Activated naive CD8-positive, alpha-beta T cell treated with anti-CD3 and anti-CD28 coated beads, Interleukin-2, amount 50 U/mL, for 24 hours (primary cell): ENCODE data around the gene COL1A2.
A peak's percentile ranks its signal among the peaks of the same experiment; 100 is the strongest.

Experiments
- ATAC-seq: fragments of 150-1000 bp; cut with Tn5 transposase; one replicate; pipeline ENCODE4 v1.10.0; 2021
- DNase-seq: peaks from one replicate; pipeline ENCODE4 v3.0.0; 2021
- H3K27ac Mint-ChIP-seq: one replicate; pipeline ENCODE4 v1.8.0; 2021; ENCODE audit warnings: mild to moderate bottlenecking, mixed read lengths
- H3K27me3 Mint-ChIP-seq: one replicate; pipeline ENCODE4 v1.8.0; 2021; ENCODE audit warnings: mixed read lengths
- H3K36me3 Mint-ChIP-seq: one replicate; pipeline ENCODE4 v1.8.0; 2021; ENCODE audit warnings: low read depth, mixed read lengths
- H3K4me1 Mint-ChIP-seq: one replicate; pipeline ENCODE4 v1.8.0; 2021; ENCODE audit warnings: mixed read lengths
- H3K4me3 Mint-ChIP-seq: one replicate; pipeline ENCODE4 v1.8.0; 2021; ENCODE audit warnings: mild to moderate bottlenecking, moderate library complexity, mixed read lengths
- H3K9me3 Mint-ChIP-seq: one replicate; pipeline ENCODE4 v1.8.0; 2021; ENCODE audit warnings: mixed read lengths

The COL1A2 gene

GRCh38 chr7:94394437-94395140, at the start of gene COL1A2:
TSS of gene COL1A2 (plus strand) at chr7:94394895. CDS start at chr7:94395032, 137 bp downstream.
- peaks cover 5% of the 10 kb centered on the region for H3K4me1 Mint-ChIP-seq
- DNase-seq: no peak
- H3K4me3 Mint-ChIP-seq: peak within 1 kb of the TSS; percentile 38
- no peaks in the 10 kb centered on the region for H3K9me3 Mint-ChIP-seq
- ATAC-seq: no peak
- H3K36me3 Mint-ChIP-seq: no peaks in the 10 kb centered on the region
- no peak within 1 kb of the TSS for H3K27ac Mint-ChIP-seq
- peaks cover 52% of the 10 kb centered on the region for H3K27me3 Mint-ChIP-seq

DNA sequence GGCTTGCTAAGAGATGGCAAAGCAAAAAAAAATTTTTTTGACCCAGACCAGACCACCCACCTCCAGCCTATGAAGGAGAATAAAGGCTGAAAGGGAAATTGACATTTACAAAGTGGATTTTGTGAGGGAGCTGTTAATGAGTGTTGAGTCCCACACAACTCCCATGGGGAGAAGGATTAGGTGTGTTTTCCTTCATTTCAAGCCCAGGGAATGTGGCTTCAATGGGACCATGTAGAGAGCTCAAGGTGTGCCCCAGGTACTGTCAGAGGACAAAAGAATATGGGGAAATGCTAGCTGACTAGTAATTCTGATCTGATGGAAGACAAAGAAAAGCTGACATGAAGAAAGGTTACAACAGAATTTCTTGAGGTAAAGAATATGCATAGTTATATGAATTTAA, 48.8 kb upstream of the COL1A2 start:
- no peaks in the 10 kb centered on the region for H3K27me3 Mint-ChIP-seq
- no peak overlapping the region for H3K27ac Mint-ChIP-seq
- ATAC-seq (no peak), DNase-seq (no peak)
- H3K4me1 Mint-ChIP-seq: no peaks in the 10 kb centered on the region
- no peak overlapping the region for H3K4me3 Mint-ChIP-seq
- no peaks in the 10 kb centered on the region for H3K9me3 Mint-ChIP-seq
- no peaks in the 10 kb centered on the region for H3K36me3 Mint-ChIP-seq

- no peaks in the 10 kb centered on the region for H3K27me3 Mint-ChIP-seq
- H3K4me3 Mint-ChIP-seq: no peak overlapping the region
- H3K36me3 Mint-ChIP-seq: no peaks in the 10 kb centered on the region
- no peak overlapping the region for H3K27ac Mint-ChIP-seq
- ATAC-seq (no peak), DNase-seq (no peak)
- H3K4me1 Mint-ChIP-seq: no peaks in the 10 kb centered on the region
- no peaks in the 10 kb centered on the region for H3K9me3 Mint-ChIP-seq
Measured at GRCh38 chr7:94348142-94348541, 46.6 kb upstream of the COL1A2 start.

DNA sequence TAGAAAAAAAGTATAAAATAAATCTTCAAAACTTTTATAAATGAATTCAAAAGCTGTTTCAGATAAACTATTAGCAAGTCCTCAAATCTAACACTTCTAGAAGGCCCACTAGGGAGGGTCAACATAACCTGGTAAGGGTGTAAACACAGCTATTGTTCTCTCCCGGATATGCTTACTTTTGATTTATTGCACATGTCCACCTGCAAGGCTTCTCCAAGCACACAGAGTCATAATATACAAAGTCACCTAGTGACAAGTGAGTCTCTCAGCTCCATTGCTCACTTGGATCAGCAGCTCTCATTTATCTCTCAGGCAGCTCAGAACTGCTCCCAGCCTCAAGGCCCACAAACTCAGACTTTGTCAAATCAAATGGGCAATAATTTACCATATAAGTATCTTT, 44.0 kb upstream of the COL1A2 start:
- no peak for ATAC-seq
- Mint-ChIP-seq H3K27ac (no peak overlapping the region), H3K27me3 (peaks cover 3% of the 10 kb centered on the region), H3K36me3 (no peaks in the 10 kb centered on the region), H3K4me1 (no peaks in the 10 kb centered on the region), H3K9me3 (no peaks in the 10 kb centered on the region), H3K4me3 (no peak overlapping the region)
- DNase-seq: no peak

DNA sequence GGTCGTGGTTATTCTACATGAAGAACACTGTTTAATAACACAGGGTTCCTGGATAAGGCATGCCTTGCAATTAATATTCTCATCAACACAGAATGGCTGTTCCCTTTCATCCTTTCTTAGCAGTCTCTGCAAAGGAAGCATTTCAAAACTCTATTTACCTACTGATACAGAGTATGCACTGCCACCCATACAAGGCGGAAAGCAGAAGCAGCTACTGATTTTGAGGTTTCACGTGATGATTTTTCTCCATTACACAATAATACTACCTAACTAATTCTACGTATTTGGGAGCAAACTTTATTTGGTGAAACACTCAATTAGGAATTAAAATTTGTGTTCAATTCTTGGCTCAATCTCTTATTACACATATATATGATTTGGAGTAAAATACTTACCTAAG, 43.0 kb upstream of the COL1A2 start:
- Mint-ChIP-seq H3K36me3 (no peaks in the 10 kb centered on the region), H3K9me3 (no peaks in the 10 kb centered on the region), H3K4me3 (no peak overlapping the region), H3K4me1 (no peaks in the 10 kb centered on the region), H3K27me3 (peaks cover 3% of the 10 kb centered on the region), H3K27ac (no peak overlapping the region)
- DNase-seq: no peak
- no peak for ATAC-seq

DNA sequence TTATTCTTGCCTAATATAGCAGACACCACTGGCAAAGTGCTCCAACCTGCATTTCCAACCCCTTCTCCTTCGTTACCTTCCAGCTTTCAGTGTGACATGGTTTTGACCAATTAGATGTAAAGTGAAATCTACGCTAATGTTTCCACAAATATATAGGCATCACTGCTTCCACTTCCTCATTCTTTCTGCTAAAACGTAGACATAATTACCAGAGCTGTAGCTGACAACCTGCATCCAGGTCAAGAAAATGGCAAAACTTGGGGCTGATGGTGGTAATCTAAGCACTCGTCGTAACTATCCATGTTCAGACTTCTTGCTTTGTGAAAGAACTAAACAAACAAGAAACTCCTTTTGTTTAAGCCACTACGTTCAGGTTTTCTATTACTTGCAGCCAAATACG, 41.8 kb upstream of the COL1A2 start:
- Mint-ChIP-seq H3K27me3 (peaks cover 3% of the 10 kb centered on the region), H3K4me1 (no peaks in the 10 kb centered on the region), H3K27ac (no peak overlapping the region), H3K4me3 (no peak overlapping the region), H3K36me3 (no peaks in the 10 kb centered on the region), H3K9me3 (no peaks in the 10 kb centered on the region)
- DNase-seq (no peak), ATAC-seq (no peak)

DNA sequence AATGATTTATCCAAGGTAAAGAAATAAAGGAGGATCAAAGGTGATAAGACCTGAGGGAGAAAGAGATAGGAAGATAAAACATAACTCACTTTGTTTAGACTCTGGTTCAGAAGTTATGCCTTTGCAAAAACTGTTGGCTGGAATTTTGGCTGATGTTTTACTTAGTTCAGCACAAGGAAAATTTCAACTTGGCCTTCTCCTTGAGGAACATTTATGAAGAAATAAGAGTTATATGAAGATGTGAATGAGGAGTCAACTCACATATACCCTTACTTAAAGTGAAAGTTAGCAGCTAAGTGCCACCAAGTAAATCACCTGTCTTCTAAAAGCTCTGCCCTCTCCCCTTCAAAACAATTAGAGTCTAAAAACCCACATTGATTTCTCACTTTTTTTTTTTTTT, 39.7 kb upstream of the COL1A2 start:
- no peaks in the 10 kb centered on the region for H3K36me3 Mint-ChIP-seq
- DNase-seq (no peak), ATAC-seq (no peak)
- peaks cover 3% of the 10 kb centered on the region for H3K27me3 Mint-ChIP-seq
- H3K9me3 Mint-ChIP-seq: no peaks in the 10 kb centered on the region
- no peak overlapping the region for H3K27ac Mint-ChIP-seq
- H3K4me1 Mint-ChIP-seq: no peaks in the 10 kb centered on the region
- H3K4me3 Mint-ChIP-seq: no peak overlapping the region

GRCh38 chr7:94355454-94355853, 39.2 kb upstream of the COL1A2 start:
- Mint-ChIP-seq H3K9me3 (no peaks in the 10 kb centered on the region), H3K36me3 (no peaks in the 10 kb centered on the region), H3K4me3 (no peak overlapping the region), H3K27ac (no peak overlapping the region), H3K27me3 (peaks cover 3% of the 10 kb centered on the region), H3K4me1 (no peaks in the 10 kb centered on the region)
- ATAC-seq (no peak), DNase-seq (no peak)

- Mint-ChIP-seq H3K27me3 (peaks cover 3% of the 10 kb centered on the region), H3K9me3 (no peaks in the 10 kb centered on the region), H3K4me1 (no peaks in the 10 kb centered on the region), H3K27ac (no peak overlapping the region), H3K36me3 (no peaks in the 10 kb centered on the region), H3K4me3 (no peak overlapping the region)
- DNase-seq (no peak), ATAC-seq (no peak)
Measured at GRCh38 chr7:94357076-94357475, 37.6 kb upstream of the COL1A2 start.

- ATAC-seq (no peak), DNase-seq (no peak)
- H3K4me1 Mint-ChIP-seq: no peaks in the 10 kb centered on the region
- H3K27me3 Mint-ChIP-seq: no peaks in the 10 kb centered on the region
- no peak overlapping the region for H3K4me3 Mint-ChIP-seq
- no peak overlapping the region for H3K27ac Mint-ChIP-seq
- H3K9me3 Mint-ChIP-seq: no peaks in the 10 kb centered on the region
- no peaks in the 10 kb centered on the region for H3K36me3 Mint-ChIP-seq
Measured at GRCh38 chr7:94360926-94361325, 33.8 kb upstream of the COL1A2 start.

DNA sequence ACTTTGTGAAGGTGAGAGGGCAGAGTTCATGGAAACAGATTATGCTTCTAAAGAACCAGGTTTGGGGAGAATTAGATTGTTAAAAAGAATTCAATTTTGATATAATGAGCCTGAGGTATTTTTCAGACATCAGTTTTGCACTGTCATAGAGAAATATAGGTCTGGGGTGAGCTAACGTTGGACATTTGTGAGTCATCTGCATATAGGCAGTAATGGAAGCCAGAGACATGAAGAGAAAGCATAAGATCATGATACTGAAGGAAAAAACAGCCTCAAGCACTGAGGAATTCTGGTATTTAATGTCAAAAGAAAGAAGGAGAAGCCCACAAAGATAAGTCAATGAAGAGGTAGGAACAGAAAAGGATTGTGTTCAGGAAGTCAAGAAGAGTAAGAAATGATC, 32.4 kb upstream of the COL1A2 start:
- ATAC-seq (no peak), DNase-seq (no peak)
- Mint-ChIP-seq H3K9me3 (no peaks in the 10 kb centered on the region), H3K4me3 (no peak overlapping the region), H3K27me3 (no peaks in the 10 kb centered on the region), H3K4me1 (no peaks in the 10 kb centered on the region), H3K36me3 (no peaks in the 10 kb centered on the region), H3K27ac (no peak overlapping the region)

DNA sequence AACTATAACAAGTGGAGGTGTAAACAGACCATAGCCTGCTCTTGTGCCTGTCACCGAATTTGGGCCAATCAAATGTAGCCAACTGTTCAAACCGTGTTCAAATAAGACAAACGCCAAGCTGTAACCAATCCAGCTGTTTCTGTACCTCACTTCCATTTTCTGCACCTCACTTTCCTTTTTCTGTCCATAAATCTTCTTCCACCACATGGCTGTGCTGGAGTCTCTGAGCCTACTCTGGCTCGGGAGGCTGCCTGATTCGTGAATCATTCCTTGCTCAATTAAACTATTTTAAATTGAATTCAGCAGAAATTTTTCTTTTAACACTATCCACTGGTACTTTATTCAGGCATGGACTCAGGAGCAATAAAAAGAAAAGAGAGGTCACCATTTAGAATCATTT, 29.9 kb upstream of the COL1A2 start:
- Mint-ChIP-seq H3K4me1 (no peaks in the 10 kb centered on the region), H3K36me3 (no peaks in the 10 kb centered on the region), H3K9me3 (no peaks in the 10 kb centered on the region), H3K27ac (no peak overlapping the region), H3K4me3 (no peak overlapping the region), H3K27me3 (peaks cover 2% of the 10 kb centered on the region)
- ATAC-seq (no peak), DNase-seq (no peak)

- no peak overlapping the region for H3K4me3 Mint-ChIP-seq
- no peaks in the 10 kb centered on the region for H3K9me3 Mint-ChIP-seq
- DNase-seq (no peak), ATAC-seq (no peak)
- H3K27me3 Mint-ChIP-seq: peaks cover 2% of the 10 kb centered on the region
- H3K4me1 Mint-ChIP-seq: no peaks in the 10 kb centered on the region
- H3K27ac Mint-ChIP-seq: no peak overlapping the region
- no peaks in the 10 kb centered on the region for H3K36me3 Mint-ChIP-seq
Measured at GRCh38 chr7:94366163-94366562, 28.5 kb upstream of the COL1A2 start.

DNA sequence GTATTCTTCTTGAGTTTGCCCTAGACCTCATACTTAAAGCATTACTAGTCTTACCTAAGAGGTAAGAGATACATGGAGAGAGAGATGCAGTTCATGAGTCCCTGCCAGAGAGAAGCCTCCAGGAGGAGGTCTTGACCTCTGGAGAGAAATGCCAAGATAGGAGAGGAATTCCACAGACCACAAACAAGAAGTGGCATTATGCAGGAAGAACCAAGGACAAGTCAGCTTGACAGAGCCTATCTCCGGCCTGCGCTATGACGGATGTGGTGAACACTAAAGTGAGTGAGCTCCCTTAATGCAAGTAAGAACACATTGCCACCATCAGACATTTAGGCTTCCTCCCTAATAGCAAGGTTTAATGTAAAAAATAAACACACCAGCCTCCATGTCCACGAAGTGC, 27.9 kb upstream of the COL1A2 start:
- no peaks in the 10 kb centered on the region for H3K9me3 Mint-ChIP-seq
- no peaks in the 10 kb centered on the region for H3K36me3 Mint-ChIP-seq
- H3K27me3 Mint-ChIP-seq: peaks cover 2% of the 10 kb centered on the region
- ATAC-seq: no peak
- DNase-seq: no peak
- H3K4me1 Mint-ChIP-seq: no peaks in the 10 kb centered on the region
- H3K4me3 Mint-ChIP-seq: no peak overlapping the region
- no peak overlapping the region for H3K27ac Mint-ChIP-seq

GRCh38 chr7:94367949-94368348, 26.7 kb upstream of the COL1A2 start:
- no peaks in the 10 kb centered on the region for H3K4me1 Mint-ChIP-seq
- H3K36me3 Mint-ChIP-seq: no peaks in the 10 kb centered on the region
- DNase-seq: no peak

GRCh38 chr7:94368371-94368791, 26.3 kb upstream of the COL1A2 start:
- H3K4me3 Mint-ChIP-seq: no peak overlapping the region
- no peak overlapping the region for H3K27ac Mint-ChIP-seq
- no peaks in the 10 kb centered on the region for H3K4me1 Mint-ChIP-seq
- H3K9me3 Mint-ChIP-seq: no peaks in the 10 kb centered on the region
- ATAC-seq (no peak), DNase-seq (no peak)
- H3K27me3 Mint-ChIP-seq: peaks cover 5% of the 10 kb centered on the region
- no peaks in the 10 kb centered on the region for H3K36me3 Mint-ChIP-seq

More at GRCh38 chr7:94367949-94368348, 26.7 kb upstream of the COL1A2 start:
- no peak for ATAC-seq
- Mint-ChIP-seq H3K9me3 (no peaks in the 10 kb centered on the region), H3K27me3 (peaks cover 5% of the 10 kb centered on the region), H3K27ac (no peak overlapping the region), H3K4me3 (no peak overlapping the region)
